NCI-H2171 treated with DMSO at 0.1 percent for 48 hours (cell line): Measurements from ENCODE around the gene FBXW8.

Experiments
- DNase-seq: peaks from one replicate; lab custom pipeline; 2025; lab: John Stamatoyannopoulos, UW

FBXW8 gene

DNA sequence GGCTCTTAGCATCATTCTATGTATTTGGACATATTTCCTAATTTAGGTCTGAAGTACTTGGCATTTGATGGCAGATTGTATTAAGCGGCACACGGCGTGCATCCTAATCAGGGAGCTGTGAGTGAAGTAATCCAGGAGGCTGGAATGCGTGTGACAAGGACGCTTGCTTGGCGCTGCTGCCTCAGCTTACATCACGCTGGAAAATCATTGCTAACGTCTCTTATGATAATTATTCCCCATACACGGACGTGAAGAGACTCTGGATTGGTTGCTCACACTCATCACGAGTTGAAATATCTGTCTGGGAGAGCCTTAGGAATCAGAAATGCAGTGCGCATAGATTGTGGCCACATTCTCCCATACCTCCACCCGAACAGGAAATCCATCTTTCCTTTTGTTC is 85.3 kb downstream of the FBXW8 start:
- DNase-seq, result no peak

DNA sequence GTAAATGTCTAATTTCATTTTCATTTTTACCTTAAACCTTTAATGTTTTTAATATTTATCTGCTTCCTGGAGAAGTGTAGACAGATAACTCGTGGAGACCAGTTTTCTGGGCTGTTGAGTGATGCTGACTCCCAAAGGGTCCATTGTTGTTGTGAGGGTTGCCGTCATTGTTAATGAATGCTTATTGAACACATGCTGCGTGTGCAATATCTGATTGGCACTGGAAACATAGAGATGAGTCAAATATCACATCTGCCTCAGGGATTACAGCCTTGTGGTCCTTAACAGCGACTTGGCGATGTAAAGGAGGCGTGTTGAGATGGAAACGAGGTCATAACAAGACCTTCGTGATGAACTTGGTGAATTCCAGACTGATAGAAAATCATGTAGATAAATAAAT is 85.9 kb downstream of the FBXW8 start:
- DNase-seq, result no peak

DNA sequence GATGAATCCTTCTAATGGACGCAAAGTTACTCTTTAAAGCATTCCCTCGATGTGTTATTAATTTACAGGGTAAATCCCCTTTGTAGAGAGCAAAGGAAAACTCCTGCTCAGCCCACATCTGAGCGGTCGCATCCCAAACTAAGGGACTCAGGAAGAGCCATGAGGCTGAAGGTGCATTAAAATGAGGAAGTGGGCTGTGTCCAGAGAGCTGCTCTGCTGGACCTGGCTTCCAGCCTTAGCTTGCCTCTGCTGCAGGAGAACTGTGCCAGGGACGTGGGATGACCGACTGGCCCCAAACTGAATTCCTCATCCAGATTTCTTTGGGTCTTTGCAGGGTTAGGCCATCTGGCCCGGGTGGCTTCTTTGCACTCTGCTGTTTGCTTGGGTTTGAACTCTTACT is 88.3 kb downstream of the FBXW8 start:
- DNase-seq, result no peak

DNA sequence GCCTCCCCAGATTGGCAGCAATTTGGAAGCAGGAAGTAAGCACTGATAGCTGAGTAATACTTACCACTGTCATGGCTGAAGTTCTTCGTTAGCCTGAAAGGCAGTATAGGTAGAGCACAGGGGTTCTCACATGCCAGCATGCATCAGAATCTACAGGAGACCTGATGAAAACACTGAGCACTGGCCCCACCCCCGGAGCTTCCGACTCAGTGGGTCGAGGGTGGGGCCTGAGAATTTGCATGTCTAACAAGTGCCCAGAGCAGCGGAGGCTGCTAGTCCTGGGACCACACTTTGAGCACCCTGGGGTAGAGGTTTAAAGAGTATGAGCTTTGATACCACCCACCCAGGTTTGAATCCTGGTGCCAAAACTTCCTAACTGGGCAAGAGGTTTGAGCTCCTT is 89.6 kb downstream of the FBXW8 start:
- no peak for DNase-seq

DNA sequence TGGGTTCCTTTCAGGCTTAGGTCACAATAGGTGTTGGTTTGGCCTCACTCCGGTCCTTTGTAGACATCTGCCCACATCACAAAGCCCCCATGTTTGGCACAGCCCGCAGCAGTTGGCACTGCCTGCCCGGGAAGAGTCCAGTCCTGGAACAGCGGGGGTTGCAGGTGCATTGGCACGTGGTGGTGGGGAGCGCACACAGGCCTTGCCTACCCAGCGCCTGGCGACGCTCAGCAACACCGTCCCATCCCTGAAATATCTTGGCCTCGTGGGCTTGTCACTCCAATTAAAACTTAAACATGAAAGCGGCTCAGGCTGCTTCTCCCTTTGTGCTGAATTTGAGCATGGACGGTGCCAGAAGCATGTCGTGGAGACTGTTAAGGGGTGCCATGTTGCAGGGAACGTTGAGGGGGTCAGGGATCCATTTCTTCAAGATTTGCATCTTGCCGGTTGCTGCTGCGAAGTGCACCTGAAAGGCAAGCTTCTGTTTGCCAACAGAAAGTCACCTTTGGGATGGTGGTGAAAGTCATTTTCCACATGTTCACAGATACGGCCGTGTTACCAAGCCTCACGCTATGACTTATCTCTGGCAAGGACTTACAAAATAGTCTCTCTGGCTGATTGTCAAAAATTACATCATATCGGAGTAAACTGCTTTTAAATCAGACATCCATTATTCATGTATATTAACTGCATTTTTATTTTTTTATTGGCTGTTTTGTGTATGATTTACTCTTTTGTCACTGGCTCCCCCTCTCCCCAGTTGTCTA is 91.5 kb downstream of the FBXW8 start:
- no peak for DNase-seq

DNA sequence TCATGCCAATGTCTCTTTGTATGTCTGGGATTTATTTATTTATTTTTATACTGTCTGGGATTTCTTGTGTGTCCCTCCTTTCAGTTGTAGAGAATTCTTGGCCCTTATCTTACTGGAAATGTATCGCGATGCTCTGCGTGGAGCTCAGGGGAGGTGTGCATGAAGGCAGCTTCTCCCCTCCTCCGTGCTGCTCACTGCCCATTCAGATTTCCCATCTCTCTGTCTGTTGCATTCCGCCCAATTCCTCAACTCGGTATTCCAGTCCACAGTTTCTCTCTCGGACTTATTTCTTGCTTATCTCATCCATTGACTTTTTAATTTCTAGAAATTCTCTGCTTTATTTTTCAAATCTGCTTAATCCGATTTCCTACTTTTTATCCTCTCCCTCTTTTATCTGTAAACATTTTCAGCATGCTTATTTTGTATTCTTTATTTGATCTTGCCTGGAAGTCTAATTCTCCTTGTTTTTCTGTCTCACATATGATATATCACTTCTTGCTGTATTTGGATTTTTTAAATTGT is 93.2 kb downstream of the FBXW8 start:
- DNase-seq, result no peak

DNA sequence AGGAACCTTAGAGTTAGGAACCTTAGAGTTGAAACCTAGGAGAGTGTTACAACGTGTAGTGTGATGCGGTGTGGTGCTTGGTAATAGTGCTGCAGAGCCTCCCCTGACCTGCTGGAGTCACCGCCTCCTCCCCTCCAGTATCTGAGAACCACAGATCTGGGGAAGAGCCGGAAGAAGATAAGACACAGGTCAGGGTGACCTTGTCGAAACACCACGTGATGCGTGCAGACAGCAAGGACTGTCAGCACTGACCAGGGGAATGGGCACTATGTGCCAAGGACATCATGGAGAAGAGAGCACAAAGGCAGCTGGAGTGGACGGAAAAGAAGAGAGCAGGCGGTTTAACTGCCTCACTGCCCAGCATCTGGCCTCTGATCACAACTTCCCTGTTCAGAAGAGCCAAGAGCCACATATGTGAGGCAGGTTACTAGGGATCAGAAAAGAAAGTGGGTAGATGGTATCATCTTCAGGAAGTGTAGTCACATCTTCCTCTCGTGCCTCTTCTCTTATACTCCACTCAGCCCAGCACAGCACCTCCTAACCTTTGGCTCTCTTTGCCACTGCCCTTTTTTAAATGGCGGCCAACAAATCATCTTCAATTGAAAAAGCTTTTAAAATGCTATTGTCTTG is 94.8 kb downstream of the FBXW8 start:
- DNase-seq, result no peak

DNA sequence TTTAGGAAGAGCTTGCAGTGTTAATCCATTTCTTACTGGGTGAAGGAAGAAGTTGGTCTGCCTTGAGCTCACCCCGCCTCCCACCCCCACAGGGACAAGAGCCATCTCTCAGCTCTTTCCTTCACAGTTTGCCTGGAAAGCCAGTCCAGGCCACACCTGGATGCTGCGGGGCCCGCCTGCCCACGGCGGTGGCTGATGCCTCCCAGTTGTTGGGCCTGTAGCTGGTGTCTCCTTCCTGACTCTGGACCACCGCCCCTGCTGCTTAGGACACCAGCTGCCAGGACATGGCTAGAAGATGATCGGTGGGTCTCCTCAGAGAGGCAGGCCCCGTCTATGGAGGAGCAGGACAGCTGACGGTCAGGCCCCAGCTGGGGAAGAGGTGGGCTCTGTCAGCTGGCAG is 95.6 kb downstream of the FBXW8 start:
- no peak for DNase-seq

DNA sequence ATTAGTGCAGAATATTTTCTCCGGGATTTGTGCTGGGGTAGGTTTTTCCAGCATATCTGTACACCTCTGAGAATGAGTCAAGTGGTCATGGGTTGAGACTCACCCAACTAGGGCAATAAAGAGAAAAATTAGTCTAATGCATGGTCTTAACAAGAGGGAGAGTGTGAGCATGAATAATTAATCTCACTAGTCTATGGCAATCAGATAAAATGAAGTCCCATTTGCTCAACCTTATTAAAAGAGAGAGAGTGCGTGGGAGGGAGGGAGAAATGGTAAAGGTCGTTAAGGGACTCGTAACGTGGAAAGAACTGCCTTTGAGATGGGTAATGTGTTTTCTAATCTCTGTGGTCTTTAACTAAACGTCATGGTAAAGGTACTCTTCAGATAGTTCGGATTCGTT is 96.8 kb downstream of the FBXW8 start:
- DNase-seq, result no peak

DNA sequence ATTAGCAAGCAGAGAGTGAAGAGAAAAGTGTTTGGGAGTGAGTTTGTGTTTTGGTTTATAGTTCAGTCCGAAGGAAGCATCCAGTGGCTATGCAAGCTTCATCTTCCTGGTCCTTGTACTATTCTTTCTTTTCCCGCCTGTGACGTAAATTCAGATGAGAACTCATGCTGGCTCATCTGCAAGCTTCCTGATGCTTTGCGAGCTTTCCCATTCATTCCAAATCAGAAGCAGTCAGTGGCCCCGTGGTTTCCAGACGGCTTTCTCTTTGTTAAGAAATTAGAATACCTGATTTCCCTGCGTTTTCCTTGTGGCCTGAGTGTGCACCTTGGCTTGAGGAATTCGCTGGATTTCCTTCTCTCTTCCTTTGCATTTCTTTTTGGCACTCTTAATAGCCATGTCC is 99.0 kb downstream of the FBXW8 start:
- DNase-seq, result no peak

DNA sequence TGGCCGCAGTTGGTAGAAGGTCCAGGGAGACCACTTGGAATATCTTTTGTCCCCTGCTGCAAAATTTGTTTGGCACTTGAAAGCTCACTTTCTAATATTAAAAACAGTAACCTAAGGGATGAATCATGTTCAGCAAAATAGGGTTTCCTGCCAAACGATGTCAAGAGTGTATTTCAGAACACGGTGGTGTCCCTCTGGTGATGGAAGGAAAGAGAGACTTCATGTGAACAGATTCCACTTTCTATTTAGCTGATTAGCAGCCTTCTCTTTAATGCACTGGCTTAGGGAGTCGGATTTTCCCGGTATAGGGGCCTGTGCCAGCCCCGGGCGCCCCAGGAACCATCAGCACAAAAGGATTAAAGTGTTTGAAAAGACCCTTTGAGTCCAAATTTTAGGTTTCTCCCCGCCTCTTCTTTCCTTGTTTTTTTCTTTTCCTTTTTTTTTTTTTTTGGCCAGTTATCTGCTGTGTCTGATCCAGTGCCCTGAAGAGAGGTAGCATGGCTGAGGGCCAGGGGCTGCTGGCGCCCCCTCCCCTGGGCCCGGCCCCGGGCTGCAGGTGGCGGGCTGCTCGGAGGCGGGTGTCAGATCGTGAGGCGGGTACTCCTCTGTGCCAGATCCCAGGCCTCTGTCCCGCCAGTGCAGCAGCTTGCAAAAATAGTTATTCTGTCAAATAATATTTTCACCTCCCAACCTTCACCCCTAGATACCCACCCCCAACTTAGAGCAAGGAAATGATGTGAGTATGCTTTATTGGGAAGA is 100.1 kb downstream of the FBXW8 start:
- DNase-seq, result no peak

DNA sequence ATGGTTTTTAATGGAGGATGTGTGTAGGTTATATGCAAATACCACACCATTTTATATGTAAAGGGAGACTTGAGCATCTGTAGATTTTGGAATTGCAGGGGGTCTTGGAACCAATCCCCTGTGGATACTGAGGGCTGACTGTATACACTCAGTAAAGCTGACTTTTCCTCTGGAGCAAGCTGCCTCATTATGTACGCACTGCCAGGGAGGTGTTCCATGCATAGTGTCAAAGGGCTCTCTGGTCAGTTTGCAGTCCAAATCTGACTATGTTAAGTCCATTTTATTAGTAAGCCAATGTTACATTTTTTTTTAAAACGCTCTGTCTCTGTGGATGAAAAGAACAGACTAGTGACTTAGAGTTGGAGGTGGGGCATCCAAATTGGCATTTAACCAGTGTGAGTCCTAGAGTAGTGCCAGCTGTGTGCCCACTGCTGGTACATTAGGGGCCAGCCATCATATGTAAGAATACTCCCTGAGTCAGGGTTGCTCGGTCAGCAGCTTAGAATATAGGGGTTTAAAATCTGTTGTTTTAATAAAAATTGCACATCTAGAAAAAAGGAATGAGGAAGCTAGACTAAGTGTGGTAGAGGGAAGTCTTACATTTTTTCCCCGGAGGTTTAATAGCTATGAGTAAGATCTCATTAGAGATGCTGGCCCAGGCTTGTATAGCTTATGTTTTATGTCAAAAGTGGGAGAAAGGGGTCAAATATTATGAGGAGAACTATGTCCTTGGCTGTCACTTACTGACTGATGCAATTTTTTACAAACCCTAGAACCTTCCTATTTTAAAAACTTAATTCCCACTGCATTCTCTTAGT is 101.4 kb downstream of the FBXW8 start:
- no peak for DNase-seq

DNA sequence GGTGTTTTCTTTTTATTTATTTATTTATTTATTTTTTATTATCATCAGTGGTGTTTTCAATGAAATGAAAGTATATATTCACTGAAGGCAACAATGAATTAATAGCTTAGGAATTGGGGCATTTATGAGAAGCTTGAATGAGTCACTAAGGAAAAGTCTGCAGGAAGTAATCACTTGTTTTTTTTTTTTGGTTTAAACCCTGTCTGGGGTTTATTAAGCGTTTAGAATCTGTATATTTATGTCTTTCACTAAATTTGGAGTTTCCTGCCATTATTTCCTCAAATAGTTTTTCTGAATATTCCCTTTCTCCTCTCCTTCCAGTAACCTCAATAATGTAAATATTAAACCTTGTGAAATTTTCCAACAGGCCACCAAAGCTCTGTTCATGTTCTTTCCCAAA is 103.0 kb downstream of the FBXW8 start:
- no peak for DNase-seq

DNA sequence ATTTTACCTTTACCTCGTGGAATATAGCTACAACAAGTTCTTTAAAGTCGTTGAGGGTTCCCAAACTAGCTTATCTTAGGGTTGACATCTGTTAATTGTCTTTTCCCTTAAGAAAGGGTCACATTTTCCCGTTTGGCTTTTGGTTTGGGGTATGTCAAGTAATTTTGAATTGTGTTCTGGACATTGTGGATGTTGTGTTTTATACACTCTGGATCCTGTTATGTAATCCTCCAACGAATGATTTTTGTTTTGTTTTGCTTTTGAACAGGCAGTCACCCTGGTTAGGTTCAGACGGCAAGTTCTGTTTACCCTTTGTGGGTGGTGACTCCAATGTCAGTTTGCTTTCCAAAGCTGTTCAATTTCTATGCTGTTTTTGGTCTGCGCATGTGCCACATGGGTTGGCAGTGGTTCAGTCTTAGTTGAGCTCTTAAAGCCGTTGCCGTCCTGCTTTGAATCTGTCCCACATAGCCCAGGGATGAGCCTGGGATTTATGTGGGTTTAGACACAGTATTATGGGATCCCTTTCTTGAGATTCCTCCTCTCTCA is 103.7 kb downstream of the FBXW8 start:
- DNase-seq, result no peak

DNA sequence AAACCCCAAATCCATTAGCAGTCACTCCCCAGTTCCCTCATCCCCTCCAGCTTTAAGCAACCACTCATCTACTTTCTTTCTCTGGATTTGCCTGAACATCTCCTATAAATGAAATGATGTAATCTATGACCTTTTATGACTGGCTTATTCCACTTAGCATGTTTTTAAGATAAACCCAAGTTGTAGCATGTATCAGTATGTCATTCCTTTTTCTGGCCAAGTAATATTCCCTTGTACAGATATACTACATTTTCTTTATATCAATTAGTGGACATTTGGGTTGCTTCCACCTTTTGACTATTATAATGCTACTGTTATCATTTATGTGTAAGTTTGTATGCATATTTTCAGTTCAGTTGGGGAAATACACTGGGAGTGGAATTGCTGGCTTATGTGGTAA is 105.1 kb downstream of the FBXW8 start:
- DNase-seq, result no peak

DNA sequence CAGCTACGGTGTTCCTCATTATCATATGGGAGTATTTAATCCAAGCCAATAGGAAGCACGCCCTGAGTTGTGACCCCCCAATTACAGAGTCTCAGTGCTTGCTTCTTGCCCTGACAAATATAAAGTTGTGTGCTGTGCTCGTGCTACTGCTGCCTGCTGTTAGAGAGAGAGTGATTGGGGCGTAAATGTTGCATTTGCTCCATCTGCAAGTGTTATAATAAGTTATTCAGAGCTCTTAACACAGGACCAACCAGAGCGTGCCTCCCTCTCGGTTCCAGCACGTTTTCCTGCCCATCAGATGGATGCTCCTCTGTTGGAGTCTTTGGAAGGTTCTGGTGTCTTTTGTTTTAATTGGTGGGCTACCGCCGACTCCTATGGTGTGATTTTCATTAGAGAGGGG is 107.1 kb downstream of the FBXW8 start:
- no peak for DNase-seq

DNA sequence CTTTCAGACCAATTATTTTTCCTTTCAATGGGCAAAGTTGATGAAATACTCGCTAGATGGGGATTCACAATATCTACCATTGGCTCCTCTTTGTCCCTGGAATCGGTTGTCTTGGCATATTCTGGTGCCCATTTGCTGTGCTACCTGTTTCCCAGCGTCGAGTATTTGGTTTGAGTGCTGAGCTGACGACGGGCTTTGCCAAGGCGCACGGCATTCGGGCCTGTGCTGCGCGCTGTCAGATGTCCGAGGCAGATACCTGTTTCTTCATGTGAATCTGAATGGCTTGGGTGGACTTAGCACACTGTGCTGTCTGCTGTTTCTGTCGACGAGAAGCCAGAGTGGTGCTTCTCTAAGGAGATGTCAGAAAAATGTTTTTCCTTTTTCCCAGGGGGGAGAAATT is 107.5 kb downstream of the FBXW8 start:
- DNase-seq, result no peak

DNA sequence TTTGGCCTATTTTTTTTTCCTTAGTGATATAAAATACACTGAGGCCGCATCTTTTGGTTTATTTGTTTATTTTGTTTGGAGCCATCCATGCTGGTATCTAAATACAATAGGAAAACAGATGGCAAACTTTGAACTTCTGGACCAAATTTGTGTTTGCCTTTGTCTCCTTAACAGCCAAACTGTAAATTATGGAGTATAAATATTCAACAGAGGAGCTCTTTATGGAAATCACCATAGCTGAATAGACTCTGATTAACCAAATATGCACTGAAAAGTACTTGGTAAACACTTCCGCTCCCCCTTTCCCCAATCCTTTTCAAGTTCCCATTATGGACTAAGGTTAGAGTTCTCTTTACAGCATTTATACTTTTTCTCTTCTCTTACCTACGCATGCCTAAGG is 107.9 kb downstream of the FBXW8 start:
- no peak for DNase-seq

DNA sequence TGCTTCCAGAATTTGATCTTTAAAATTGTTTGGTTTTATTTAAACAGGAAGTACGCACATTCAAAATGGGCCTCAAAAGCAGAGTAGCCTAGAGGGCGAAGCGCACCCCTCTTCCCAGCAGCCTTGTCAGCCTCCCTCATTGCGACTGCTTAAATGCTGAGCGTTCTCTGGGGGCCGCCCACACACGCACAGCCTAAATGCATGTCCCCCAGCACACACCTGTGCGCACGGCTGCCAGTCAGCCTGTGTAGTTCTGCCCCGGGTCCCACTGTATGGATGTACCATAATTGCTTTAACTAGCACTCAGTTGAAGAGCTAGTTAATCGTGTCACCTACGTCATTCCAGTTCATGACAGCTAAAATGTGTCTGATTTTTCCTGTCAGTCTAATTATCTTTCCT is 109.1 kb downstream of the FBXW8 start:
- no peak for DNase-seq

DNA sequence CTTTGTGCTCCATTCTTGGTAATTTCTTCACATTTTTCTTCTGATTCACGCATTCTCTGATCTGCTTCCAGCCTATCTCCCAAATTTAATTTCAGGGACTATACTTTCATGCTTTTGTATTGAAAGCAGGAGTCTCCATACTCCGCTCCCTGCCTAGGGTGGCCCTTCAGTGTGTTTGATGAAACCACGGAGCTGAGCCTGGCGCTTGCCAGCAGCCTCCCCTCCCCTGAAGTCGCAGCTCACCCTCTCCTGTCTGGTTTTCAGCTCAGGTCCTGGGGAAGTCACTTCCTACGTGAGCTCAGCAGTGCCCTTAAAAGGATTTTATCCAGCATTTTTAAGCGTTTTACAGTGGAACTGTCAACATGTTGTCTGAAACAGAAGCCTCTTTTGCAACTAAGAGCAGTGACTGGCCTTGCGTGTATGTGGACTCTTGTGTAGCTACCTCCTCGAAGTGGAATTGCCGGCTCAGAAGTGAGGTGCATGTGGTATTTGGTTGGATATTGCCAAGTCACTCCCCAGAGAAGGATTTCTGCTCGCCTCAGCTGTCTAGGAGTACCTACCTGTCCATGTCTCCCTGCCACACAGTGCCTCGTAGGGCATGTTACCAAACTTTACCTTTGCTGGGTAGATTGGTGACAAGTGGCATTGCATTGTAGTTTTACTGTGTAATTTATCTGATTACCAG is 109.9 kb downstream of the FBXW8 start:
- no peak for DNase-seq

DNA sequence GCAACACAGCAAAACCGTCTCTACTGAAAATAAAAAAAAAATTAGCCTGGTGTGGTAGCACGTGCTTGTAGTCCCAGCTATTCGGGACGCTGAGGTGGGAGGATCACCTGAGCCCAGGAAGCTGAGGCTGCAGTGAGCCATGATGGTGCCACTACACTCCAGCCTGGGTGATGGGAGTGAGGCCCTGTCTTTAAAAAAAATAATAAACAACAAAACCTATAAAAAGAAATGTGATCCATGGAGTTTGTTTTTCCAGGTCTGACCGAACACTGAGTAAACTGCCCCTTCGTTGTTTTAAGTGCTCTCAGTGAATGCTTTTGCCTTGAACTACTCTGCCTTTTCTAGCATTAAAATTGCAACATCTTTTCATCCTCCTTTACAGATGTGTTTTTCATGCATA is 111.7 kb downstream of the FBXW8 start:
- DNase-seq, result no peak
